HepG2 (cell line): ENCODE results near the gene FCHSD1. TPM values are rescaled to one million over a fixed set of nuclear protein-coding genes. Genes with fewer than 3 reads are reported as not detected.

Source experiments
- ATAC-seq: fragments of 200-7000 bp; cut with Tn5 transposase; 3 replicates; pipeline ENCODE4 v1.9.1; 2020; ENCODE audit warnings: mild to moderate bottlenecking, moderate library complexity
- BruUV-seq: library from RNA; stranded (reverse); fragments of 400-500 nt; replicated peaks from 2 replicates; lab custom pipeline; 2021; lab: Mats Ljungman, UMichigan
- CTCF ChIA-PET: fragments of 300-600 bp; formaldehyde crosslinking; extraction: SDS; loops from one replicate; lab custom pipeline; 2021; ENCODE audit warnings: low total read pairs, inconsistent platforms, low intra/inter-chr PET ratio; lab: Yijun Ruan, JAX
- POLR2A ChIA-PET: fragments of 350-600 bp; sonication (Branson Sonifier 250); formaldehyde crosslinking; loops from one replicate; lab custom pipeline; 2020; ENCODE audit warnings: antibody characterized with exemption, inconsistent platforms; lab: Yijun Ruan, JAX
- DNase-seq: peaks from one replicate; pipeline ENCODE4 v3.0.0-alpha.2; 2015; ENCODE audit warnings: low spot score
- FAIRE-seq: peaks from 3 replicates; lab custom pipeline; 2011; peaks lifted over from hg19 to GRCh38; lab: Jason Lieb, UNC
- H2AFZ ChIP-seq: one replicate; pipeline ENCODE4 v1.6.1; 2011; ENCODE audit warnings: low read length, inconsistent platforms
- H3K27ac ChIP-seq: fragments of 300-600 bp; 3 replicates; pipeline ENCODE4 v1.8.0; 2011; ENCODE audit warnings: mixed run types, mild to moderate bottlenecking, mixed read lengths, low read length, inconsistent platforms; ENCODE audit not compliant: insufficient read depth; ENCODE audit errors: extremely low read length
- H3K27me3 ChIP-seq, 2 experiments: fragments of 200-600 bp in 1 of 2; 2 replicates in 1 of 2; 3 replicates in 1 of 2; pipeline versions ENCODE4 v1.6.0 to v1.8.0; 2011; ENCODE audit warnings: low read length in 2 of 2, mild to moderate bottlenecking in 2 of 2, moderate library complexity in 2 of 2, inconsistent platforms in 1 of 2; ENCODE audit not compliant: insufficient read depth in 2 of 2, control insufficient read depth in 1 of 2
- H3K36me3 ChIP-seq, 2 experiments: fragments of 200-600 bp in 1 of 2; replicated peaks in 1 of 2; 2 replicates in 1 of 2; 3 replicates in 1 of 2; pipeline versions ENCODE4 v1.5.1 to v1.8.0; 2011; ENCODE audit warnings: low read length in 2 of 2, inconsistent platforms in 1 of 2; ENCODE audit not compliant: insufficient read depth in 2 of 2, control insufficient read depth in 1 of 2
- H3K4me1 ChIP-seq: 2 replicates; pipeline ENCODE4 v1.5.1; 2012; ENCODE audit warnings: low read length, inconsistent platforms; ENCODE audit not compliant: insufficient read depth
- H3K4me2 ChIP-seq: 2 replicates; pipeline ENCODE4 v1.6.0; 2011; ENCODE audit warnings: low read depth, low read length, inconsistent platforms
- H3K4me3 ChIP-seq, 3 experiments: fragments of 200-600 bp in 1 of 3; sonication (generic), shearing (Covaris generic) in 1 of 3; replicated peaks in 1 of 3; 2 replicates each; pipeline ENCODE4 v1.5.1; 2011 to 2016; ENCODE audit warnings: low read length in 3 of 3, inconsistent platforms in 2 of 3, low read depth in 2 of 3, mild to moderate bottlenecking in 2 of 3, control low read depth in 1 of 3, mixed read lengths in 1 of 3; ENCODE audit not compliant: insufficient read depth in 1 of 3
- H3K79me2 ChIP-seq: one replicate; pipeline ENCODE4 v1.6.1; 2011; ENCODE audit warnings: low read length, inconsistent platforms; ENCODE audit not compliant: insufficient read depth
- H3K9ac ChIP-seq: 2 replicates; pipeline ENCODE4 v1.6.0; 2011; ENCODE audit warnings: mild to moderate bottlenecking, low read depth, low read length, inconsistent platforms; ENCODE audit not compliant: insufficient read depth
- H3K9me3 ChIP-seq: 2 replicates; pipeline ENCODE4 v1.5.1; 2012; ENCODE audit warnings: mild to moderate bottlenecking, low read length
- H4K20me1 ChIP-seq: 2 replicates; pipeline ENCODE4 v1.6.0; 2011; ENCODE audit warnings: inconsistent platforms, mild to moderate bottlenecking, low read length, moderate library complexity; ENCODE audit not compliant: insufficient read depth
- EP300 ChIP-seq, 3 experiments: sonication (generic) in 1 of 3; formaldehyde crosslinking in 1 of 3; IDR thresholded peaks; 2 replicates each; pipeline versions ENCODE4 v1.5.1 to v1.6.1; 2011 to 2020; ENCODE audit warnings: low read depth in 2 of 3, low read length in 2 of 3, borderline replicate concordance in 1 of 3, improper control_type of control experiment in 1 of 3, mild to moderate bottlenecking in 1 of 3, missing genetic modification reagents in 1 of 3, moderate library complexity in 1 of 3
- SRSF4 ChIP-seq: fragments of 200-400 bp; formaldehyde crosslinking; IDR thresholded peaks from one replicate; pipeline ENCODE4 v1.6.1; 2018; ENCODE audit warnings: mild to moderate bottlenecking, low read depth, low read length, moderate library complexity; ENCODE audit not compliant: poor library complexity, severe bottlenecking
- ZBTB10 ChIP-seq: sonication (generic); formaldehyde crosslinking; IDR thresholded peaks from 2 replicates; pipeline ENCODE4 v1.4.0; 2020; ENCODE audit warnings: missing genetic modification reagents, borderline replicate concordance
- ZNF343 ChIP-seq: sonication (generic); formaldehyde crosslinking; IDR thresholded peaks from 2 replicates; pipeline ENCODE4 v1.4.0; 2020; ENCODE audit warnings: mild to moderate bottlenecking, missing genetic modification reagents
- WGBS: methylation state at CpG from one replicate; pipeline ENCODE4 v1.1.6; 2017; ENCODE audit warnings: low lambda C conversion rate; 5-methylcytosine and 5-hydroxymethylcytosine counted together
- in situ Hi-C: cut with HindIII; loops from 2 replicates; pipeline ENCODE4 v1.10.0; 2017; ENCODE audit warnings: low pct_unique_long_range_greater_than_20kb; ENCODE audit not compliant: extremely low pct_ligation_motif_present
- intact Hi-C: fragments of 100-400 bp; cut with micrococcal nuclease; formaldehyde crosslinking; loops from one replicate; pipeline ENCODE4 v1.10.0; 2022; ENCODE audit not compliant: unreplicated experiment
- polyA plus RNA-seq, 8 experiments: library from polyadenylated mRNA; depleted of rRNA in 3 of 8; stranded (reverse) in 7 of 8; unstranded in 1 of 8; fragments of >200 nt; fragmentation: Illumina TruSeq in 4 of 8; extraction: Trizol in 4 of 8; gene quantifications; 2 replicates each; pipeline versions ENCODE4 v1.2.1 to v1.2.3, GENCODE V29; 2011 to 2016; ENCODE audit warnings: low read depth in 4 of 8, missing spikeins in 1 of 8, mixed read lengths in 1 of 8; ENCODE audit not compliant: insufficient read depth in 1 of 8
- total RNA-seq, 5 experiments: library from RNA; depleted of rRNA; stranded (reverse); fragments of >200 nt; fragmentation: Illumina TruSeq; extraction: Trizol; gene quantifications; 2 replicates each; pipeline ENCODE4 v1.2.3, GENCODE V29; 2016; ENCODE audit warnings: low read depth in 1 of 5

Gene FCHSD1
- total and polyA plus RNA-seq, 2 of the 13 experiments (the other 11 are each of a cell fraction or from before 2014, with no cell fraction given) = 5.5 to 15.4 TPM

DNA sequence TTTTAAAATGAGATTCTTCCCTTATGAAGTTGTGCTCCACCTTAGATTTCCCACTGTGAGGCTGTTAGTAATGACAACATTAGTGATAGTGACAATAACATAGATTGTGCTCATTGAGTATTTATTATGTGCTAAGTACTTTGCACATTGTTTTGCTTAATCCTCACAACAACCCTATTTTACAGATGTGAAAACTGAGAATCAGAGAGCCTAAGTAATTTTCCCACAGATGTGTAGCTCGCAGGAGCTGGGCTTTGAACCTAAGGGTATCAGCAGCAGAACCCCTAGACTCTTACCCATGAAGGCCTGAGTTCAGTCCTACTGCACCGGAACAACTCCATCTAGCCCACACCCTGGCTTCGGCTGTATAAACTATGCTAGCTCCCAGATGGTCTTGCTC lies 46.4 kb upstream of the FCHSD1 start (continued):
- TF ChIP-seq ZBTB10 (CRISPR knock-in tag) = no peak

GRCh38 chr5:141696431-141696830 lies 45.2 kb upstream of the FCHSD1 start:
- FAIRE-seq = no peak

More at GRCh38 chr5:141696431-141696830, 45.2 kb upstream of the FCHSD1 start:
- H3K4me1 ChIP-seq = no peaks in the 10 kb centered on the region
- no TSS peak for BruUV-seq
- no peak for DNase-seq
- H3K36me3 ChIP-seq = no peaks in the 10 kb centered on the region
- no peak for ATAC-seq
- H3K79me2 ChIP-seq = no peaks in the 10 kb centered on the region
- CTCF ChIA-PET = no interaction called here
- TF ChIP-seq EP300 (IDR thresholded peaks at IDR 0.05; ENCODE audit: low read depth in 2 of 2, low read length in 2 of 2) (no peak), EP300 (CRISPR knock-in tag; IDR thresholded peaks at IDR 0.05; ENCODE audit: borderline replicate concordance) (no peak), SRSF4 (no peak), ZNF343 (CRISPR knock-in tag) (no peak)
- TF ChIP-seq, all 625 proteins: peak for 0
- intact Hi-C loops (no loop called here), in situ Hi-C loops (loop anchor here (25.0 kb wide), 1 partner anchor 441 kb away; no protein-coding TSS in a partner anchor)
- no peaks in the 10 kb centered on the region for H3K9me3 ChIP-seq
- POLR2A ChIA-PET = no interaction called here
- 33% methylated on average over 2 of the region's 2 CpGs for WGBS
- no peak overlapping the region for H3K4me3 ChIP-seq
- no peak overlapping the region for H3K27ac ChIP-seq
- no peaks in the 10 kb centered on the region for H4K20me1 ChIP-seq
- H2AFZ ChIP-seq = no peak overlapping the region
- no peak overlapping the region for H3K9ac ChIP-seq
- H3K4me2 ChIP-seq = no peak overlapping the region
- H3K27me3 ChIP-seq = peaks cover 11 to 51% of the 10 kb centered on the region in 2 experiments
